Loucy (cell line): ENCODE data around the gene RNU6-9.

Experiments
- H2AFZ ChIP-seq: fragments of 200-600 bp; sonication (generic); 2 replicates; pipeline ENCODE4 v1.6.0; 2016; ENCODE audit warnings: antibody characterized with exemption, mild to moderate bottlenecking, low read length, moderate library complexity
- H3F3A ChIP-seq: fragments of 200-600 bp; 2 replicates; pipeline ENCODE4 v1.6.0; 2016; ENCODE audit warnings: antibody characterized with exemption, low read depth, mild to moderate bottlenecking
- H3K27me3 ChIP-seq: fragments of 200-600 bp; sonication (generic); 2 replicates; pipeline ENCODE4 v1.6.1; 2014; ENCODE audit warnings: low read length, mild to moderate bottlenecking; ENCODE audit not compliant: insufficient read depth, poor library complexity, severe bottlenecking
- H3K36me3 ChIP-seq: fragments of 200-600 bp; sonication (generic); 2 replicates; pipeline ENCODE4 v1.6.1; 2016; ENCODE audit warnings: low read length; ENCODE audit not compliant: insufficient read depth
- H3K4me1 ChIP-seq: fragments of 200-600 bp; sonication (generic); 2 replicates; pipeline ENCODE4 v1.5.1; 2014; ENCODE audit warnings: low read length, mild to moderate bottlenecking; ENCODE audit not compliant: insufficient read depth, poor library complexity, severe bottlenecking
- H3K4me2 ChIP-seq: fragments of 200-600 bp; sonication (generic); 2 replicates; pipeline ENCODE4 v1.6.0; 2014; ENCODE audit warnings: antibody characterized with exemption, low read length, low read depth, mild to moderate bottlenecking; ENCODE audit not compliant: poor library complexity, severe bottlenecking
- H3K4me3 ChIP-seq: fragments of 200-600 bp; sonication (generic); 2 replicates; pipeline ENCODE4 v1.5.1; 2014; ENCODE audit warnings: low read length, mild to moderate bottlenecking, mixed read lengths; ENCODE audit not compliant: poor library complexity, severe bottlenecking
- H3K79me2 ChIP-seq: fragments of 200-600 bp; sonication (generic); 2 replicates; pipeline ENCODE4 v1.6.1; 2014; ENCODE audit warnings: low read length; ENCODE audit not compliant: insufficient read depth
- H3K9ac ChIP-seq: fragments of 200-600 bp; sonication (generic); 2 replicates; pipeline ENCODE4 v1.6.0; 2014; ENCODE audit warnings: mild to moderate bottlenecking, low read depth, low read length, moderate library complexity; ENCODE audit not compliant: poor library complexity, severe bottlenecking
- H3K9me2 ChIP-seq: fragments of 200-600 bp; sonication (generic); replicated peaks from 2 replicates; pipeline ENCODE4 v1.6.1; 2016; ENCODE audit warnings: low read depth, low read length, mixed read lengths
- H3K9me3 ChIP-seq: fragments of 200-600 bp; sonication (generic); 2 replicates; pipeline ENCODE4 v1.6.1; 2014; ENCODE audit warnings: mild to moderate bottlenecking, antibody characterized with exemption, low read length, low read depth; ENCODE audit not compliant: insufficient read depth
- H4K20me1 ChIP-seq: fragments of 200-600 bp; sonication (generic); 2 replicates; pipeline ENCODE4 v1.6.0; 2014; ENCODE audit warnings: antibody characterized with exemption, low read length, mild to moderate bottlenecking; ENCODE audit not compliant: insufficient read depth, poor library complexity, severe bottlenecking
- CTCF ChIP-seq: fragments of 200-600 bp; sonication (generic); conservative IDR thresholded peaks from 2 replicates; pipeline ENCODE4 v1.5.1; 2014; ENCODE audit warnings: mild to moderate bottlenecking, antibody characterized with exemption, low read length
- EZH2phosphoT487 ChIP-seq: fragments of 200-600 bp; IDR thresholded peaks from 2 replicates; pipeline ENCODE4 v1.6.1; 2018; ENCODE audit warnings: antibody characterized with exemption, mild to moderate bottlenecking, moderate library complexity, borderline replicate concordance

RNU6-9 gene

GRCh38 chr19:911197-912033 lies 18.1 kb downstream of the RNU6-9 start:
- no peak for TF ChIP-seq CTCF
- no peak for TF ChIP-seq EZH2phosphoT487
- Histone ChIP-seq H3K27me3 (no peaks in the 10 kb centered on the region), H3K36me3 (no peaks in the 10 kb centered on the region), H4K20me1 (peaks cover 3% of the 10 kb centered on the region), H2AFZ (no peak overlapping the region), H3K4me3 (no peak overlapping the region), H3K9ac (no peak overlapping the region), H3K9me3 (no peaks in the 10 kb centered on the region), H3F3A (peaks cover 2% of the 10 kb centered on the region; the same call in 1 of the 2 replicates), H3K4me1 (peaks cover 21% of the 10 kb centered on the region), H3K4me2 (no peak overlapping the region), H3K79me2 (peaks cover 33% of the 10 kb centered on the region; the same call in 1 of the 2 replicates), H3K9me2 (no peaks in the 10 kb centered on the region)

- H3K79me2 ChIP-seq, result peaks cover 29% of the 10 kb centered on the region; the same call in 1 of the 2 replicates
- H3F3A ChIP-seq, result peaks cover 2% of the 10 kb centered on the region; the same call in 1 of the 2 replicates
- peak overlapping the region; percentile 79 for H3K9ac ChIP-seq
- peak overlapping the region; percentile 81; the same call in 1 of the 2 replicates for H2AFZ ChIP-seq
- H3K4me3 ChIP-seq, result peak overlapping the region; percentile 96
- peak overlapping the region; percentile 57 for H3K4me2 ChIP-seq
- no peaks in the 10 kb centered on the region for H3K27me3 ChIP-seq
- no peaks in the 10 kb centered on the region for H3K36me3 ChIP-seq
- peaks cover 15% of the 10 kb centered on the region for H3K4me1 ChIP-seq
- TF ChIP-seq EZH2phosphoT487, result no peak
- no peak for TF ChIP-seq CTCF
- H4K20me1 ChIP-seq, result peaks cover 3% of the 10 kb centered on the region
- H3K9me3 ChIP-seq, result no peaks in the 10 kb centered on the region
- H3K9me2 ChIP-seq, result no peaks in the 10 kb centered on the region
Measured at GRCh38 chr19:912181-913079, 19.1 kb downstream of the RNU6-9 start.

DNA sequence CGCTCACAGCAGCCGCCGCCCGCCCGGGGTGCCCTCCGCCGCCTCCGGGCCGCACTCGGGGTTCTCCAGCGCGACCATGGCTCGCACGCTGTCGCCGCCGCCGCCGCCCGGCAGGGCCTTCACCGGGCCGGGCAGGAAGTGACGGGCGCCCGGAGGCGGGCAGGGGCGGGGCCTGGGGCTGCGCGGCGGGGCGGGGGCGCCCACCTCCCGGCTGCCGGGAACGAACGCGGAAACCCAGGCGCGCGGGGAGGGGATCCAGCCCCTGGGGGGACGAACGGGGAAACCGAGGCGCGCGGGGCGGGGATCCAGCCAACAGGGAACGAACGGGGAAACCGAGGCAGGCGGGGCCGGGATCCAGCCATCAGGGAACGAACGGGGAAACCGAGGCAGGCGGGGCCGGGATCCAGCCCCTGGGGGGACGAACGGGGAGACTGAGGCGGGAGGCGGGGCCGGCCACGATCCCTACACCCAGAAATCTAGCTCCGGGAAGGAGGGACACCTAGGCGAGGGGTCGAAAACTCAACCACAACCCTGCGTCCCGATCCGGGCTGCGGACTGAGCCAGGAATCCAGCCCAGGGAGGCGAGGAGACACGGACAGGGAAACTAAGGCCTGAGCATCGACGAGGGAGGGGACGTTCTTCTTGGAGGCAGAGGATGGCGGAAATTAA lies 19.9 kb downstream of the RNU6-9 start, which contains the start of gene R3HDM4:
Gene R3HDM4 (minus strand): TSS at position 140 of the 669 bp plus-strand sequence. CDS start 62 bp downstream, at position 78.
- peaks cover 3% of the 10 kb centered on the region for H4K20me1 ChIP-seq
- peak within 1 kb of the TSS; percentile 97 for H3K4me2 ChIP-seq
- H3K36me3 ChIP-seq, result no peaks in the 10 kb centered on the region
- H3K9me3 ChIP-seq, result no peaks in the 10 kb centered on the region
- H3K4me3 ChIP-seq, result peak within 1 kb of the TSS; percentile 98
- TF ChIP-seq CTCF (no peak), EZH2phosphoT487 (no peak)
- H3K4me1 ChIP-seq, result peaks cover 13% of the 10 kb centered on the region
- no peaks in the 10 kb centered on the region for H3K9me2 ChIP-seq
- peak within 1 kb of the TSS; percentile 94 for H2AFZ ChIP-seq
- H3F3A ChIP-seq, result peaks cover 2% of the 10 kb centered on the region; the same call in 1 of the 2 replicates
- peaks cover 23% of the 10 kb centered on the region; the same call in 1 of the 2 replicates for H3K79me2 ChIP-seq
- peak within 1 kb of the TSS; percentile 97 for H3K9ac ChIP-seq
- no peaks in the 10 kb centered on the region for H3K27me3 ChIP-seq
